ENCODE data around the gene TNS2. TPM values are rescaled to one million over a fixed set of nuclear protein-coding genes. Genes with fewer than 3 reads are reported as not detected.
A peak's percentile ranks its signal among the peaks of the same experiment; 100 is the strongest.

TNS2 gene
- total RNA-seq, 4 donors from 2014 or later = 29.2 to 274 (median 154) TPM

DNA sequence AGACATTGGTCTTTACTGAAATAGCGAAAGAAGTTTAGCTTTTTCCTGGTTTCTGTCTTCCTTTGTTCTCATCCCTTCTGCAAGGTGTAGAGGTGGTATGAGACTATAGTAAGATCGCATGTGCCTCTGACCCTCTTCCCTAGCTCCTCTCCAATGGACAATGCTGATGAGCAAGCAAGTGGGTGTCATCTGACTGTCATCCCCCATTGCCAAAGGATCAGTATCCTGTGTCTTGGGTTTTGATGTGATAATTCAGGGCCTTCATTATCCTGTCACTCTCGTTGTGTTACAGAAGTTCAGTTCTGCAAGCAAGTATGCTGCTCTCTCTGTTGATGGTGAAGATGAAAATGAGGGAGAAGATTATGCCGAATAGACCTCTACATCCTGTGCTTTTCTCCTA is 10.0 kb upstream of the TNS2 start:
- H3K27me3 ChIP-seq = no peaks in the 10 kb centered on the region
- no peak overlapping the region for H3K4me3 ChIP-seq
- H3K27ac ChIP-seq = peak overlapping the region in 1 of 4 donors; percentile 67
- no peak for DNase-seq
- H3K9me3 ChIP-seq = no peaks in the 10 kb centered on the region
- peaks cover 0 to 56% (median 3%) of the 10 kb centered on the region in 3 donors for H3K36me3 ChIP-seq
- no peak for TF ChIP-seq POLR2A (IDR thresholded peaks at IDR 0.05)
- TF ChIP-seq, protein P1, sequence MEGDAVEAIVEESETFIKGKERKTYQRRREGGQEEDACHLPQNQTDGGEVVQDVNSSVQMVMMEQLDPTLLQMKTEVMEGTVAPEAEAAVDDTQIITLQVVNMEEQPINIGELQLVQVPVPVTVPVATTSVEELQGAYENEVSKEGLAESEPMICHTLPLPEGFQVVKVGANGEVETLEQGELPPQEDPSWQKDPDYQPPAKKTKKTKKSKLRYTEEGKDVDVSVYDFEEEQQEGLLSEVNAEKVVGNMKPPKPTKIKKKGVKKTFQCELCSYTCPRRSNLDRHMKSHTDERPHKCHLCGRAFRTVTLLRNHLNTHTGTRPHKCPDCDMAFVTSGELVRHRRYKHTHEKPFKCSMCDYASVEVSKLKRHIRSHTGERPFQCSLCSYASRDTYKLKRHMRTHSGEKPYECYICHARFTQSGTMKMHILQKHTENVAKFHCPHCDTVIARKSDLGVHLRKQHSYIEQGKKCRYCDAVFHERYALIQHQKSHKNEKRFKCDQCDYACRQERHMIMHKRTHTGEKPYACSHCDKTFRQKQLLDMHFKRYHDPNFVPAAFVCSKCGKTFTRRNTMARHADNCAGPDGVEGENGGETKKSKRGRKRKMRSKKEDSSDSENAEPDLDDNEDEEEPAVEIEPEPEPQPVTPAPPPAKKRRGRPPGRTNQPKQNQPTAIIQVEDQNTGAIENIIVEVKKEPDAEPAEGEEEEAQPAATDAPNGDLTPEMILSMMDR (IDR thresholded peaks at IDR 0.05) = no peak
- peaks cover 0 to 22% (median 0%) of the 10 kb centered on the region in 4 donors for H3K4me1 ChIP-seq

DNA sequence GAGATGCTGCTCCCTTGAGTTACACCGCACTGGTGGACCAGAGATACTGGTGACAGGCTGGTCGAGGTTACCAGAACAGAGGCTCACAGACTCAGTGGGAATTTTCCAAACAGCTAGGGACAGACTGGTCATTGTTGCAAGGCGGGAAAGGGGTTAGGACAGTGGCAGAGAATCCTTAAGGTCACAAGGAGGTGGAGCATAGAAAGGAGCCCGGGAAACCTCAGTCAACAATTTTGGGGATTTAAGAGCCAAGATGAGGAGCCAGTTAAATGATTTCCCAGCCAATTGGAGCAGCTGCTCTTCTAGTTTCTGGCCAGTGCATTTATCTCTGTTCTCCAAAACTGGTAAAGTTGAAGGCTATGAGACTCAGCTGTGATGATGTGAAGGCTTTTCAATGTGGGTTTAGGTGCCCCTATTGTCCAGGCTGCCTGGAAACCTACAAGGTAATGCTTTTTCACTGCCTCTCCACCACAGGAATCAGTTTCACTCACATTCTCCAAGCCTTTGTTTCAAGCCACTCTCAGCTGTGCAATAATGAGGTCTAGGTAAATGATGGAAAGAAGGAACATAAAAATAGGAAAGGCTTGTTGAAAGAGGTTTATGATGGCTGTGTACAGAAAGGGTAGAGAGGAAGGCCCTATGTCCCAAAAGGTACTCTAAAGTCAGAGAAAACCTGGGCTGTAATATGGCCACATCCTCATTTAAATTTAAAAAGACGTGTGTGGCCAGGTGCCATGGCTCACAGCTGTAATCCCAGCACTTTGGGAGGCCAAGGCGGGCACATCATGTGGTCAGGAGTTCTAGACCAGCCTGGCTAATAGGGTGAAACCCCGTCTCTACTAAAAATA is 7.0 kb upstream of the TNS2 start:
- Histone ChIP-seq H3K9me3 (no peaks in the 10 kb centered on the region), H3K4me3 (no peak overlapping the region), H3K36me3 (peaks cover 0 to 26% (median 0%) of the 10 kb centered on the region in 3 donors), H3K4me1 (peaks cover 0 to 30% (median 7%) of the 10 kb centered on the region in 4 donors), H3K27me3 (no peaks in the 10 kb centered on the region), H3K27ac (no peak overlapping the region)
- TF ChIP-seq, protein P1 (IDR thresholded peaks at IDR 0.05) = no peak
- no peak for TF ChIP-seq POLR2A (IDR thresholded peaks at IDR 0.05)
- DNase-seq = no peak

DNA sequence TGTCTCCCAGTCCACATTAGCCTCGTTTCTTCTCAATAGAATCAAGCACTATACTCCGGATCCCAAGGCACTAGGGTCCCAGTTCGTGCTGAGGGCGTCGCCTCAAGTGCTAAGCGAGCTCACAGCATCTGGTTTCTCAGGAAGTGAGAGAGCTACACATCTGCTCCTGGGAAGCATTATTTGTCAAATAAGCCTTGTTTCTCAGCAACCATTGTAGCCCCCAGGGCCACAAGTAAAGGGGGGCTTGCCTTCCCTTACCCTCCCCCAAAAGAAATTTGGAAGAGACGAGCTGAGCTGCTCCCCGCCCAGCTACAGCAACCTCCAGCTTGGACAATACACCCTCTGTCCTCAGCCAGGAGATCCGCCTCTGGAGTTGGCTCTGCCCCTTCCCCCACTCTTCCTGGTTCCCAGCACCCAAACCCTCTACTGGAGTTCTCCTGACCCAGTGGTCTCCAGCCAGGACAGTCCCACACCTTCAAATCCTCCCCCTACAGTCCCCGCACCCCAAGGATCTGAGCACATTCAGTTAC is 5.7 kb upstream of the TNS2 start:
- Histone ChIP-seq H3K4me1 (peaks cover 2 to 32% (median 8%) of the 10 kb centered on the region in 4 donors), H3K4me3 (no peak overlapping the region), H3K27ac (peak overlapping the region in 3 of 4 donors; percentile 31 to 94 (median 94)), H3K36me3 (peaks cover 0 to 15% (median 0%) of the 10 kb centered on the region in 3 donors), H3K9me3 (no peaks in the 10 kb centered on the region), H3K27me3 (no peaks in the 10 kb centered on the region)
- DNase-seq = no peak
- TF ChIP-seq, protein P1 (IDR thresholded peaks at IDR 0.05) = no peak
- TF ChIP-seq POLR2A (IDR thresholded peaks at IDR 0.05) = no peak

DNA sequence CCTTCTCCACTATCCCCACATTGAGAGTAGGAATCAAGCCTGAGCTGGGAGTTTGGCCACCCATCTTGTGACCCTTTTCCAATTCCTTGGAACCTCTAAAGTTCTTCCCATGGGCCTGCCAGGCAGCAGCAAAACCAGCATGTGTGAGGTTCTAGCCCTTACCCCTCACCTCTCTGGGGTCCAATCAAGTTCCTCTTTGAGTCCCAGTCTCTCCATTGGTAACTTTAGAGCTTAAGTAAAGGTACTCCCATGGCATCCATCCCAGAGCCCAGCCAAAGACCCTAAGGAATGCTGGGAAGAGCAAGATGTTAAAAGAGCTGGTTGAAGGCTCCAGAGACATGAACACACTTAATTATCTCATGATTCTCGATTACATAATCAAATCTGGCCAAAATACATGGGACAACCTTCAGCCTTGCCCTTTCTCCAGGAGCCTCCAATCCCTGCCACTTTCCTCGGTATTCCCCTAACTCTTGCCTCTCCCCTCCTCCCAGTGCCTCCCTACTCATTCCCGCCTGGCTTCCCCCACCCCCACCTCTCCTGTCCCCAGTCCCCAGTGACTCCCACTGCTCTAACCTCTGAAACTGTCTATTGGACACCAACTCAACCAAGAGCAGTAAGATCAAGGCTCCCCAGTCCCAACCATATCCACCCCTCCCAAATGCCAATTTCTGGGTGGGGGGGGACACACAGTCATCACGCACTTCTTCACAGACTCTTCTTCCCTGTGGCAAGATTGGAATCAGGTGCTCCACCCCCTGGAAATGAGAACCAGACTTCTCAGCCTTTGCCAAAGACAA is 4.8 kb upstream of the TNS2 start:
- peaks cover 3 to 39% (median 11%) of the 10 kb centered on the region in 4 donors for H3K4me1 ChIP-seq
- peaks cover 0 to 5% (median 0%) of the 10 kb centered on the region in 3 donors for H3K36me3 ChIP-seq
- no peaks in the 10 kb centered on the region for H3K27me3 ChIP-seq
- no peak for TF ChIP-seq POLR2A (IDR thresholded peaks at IDR 0.05)
- TF ChIP-seq, protein P1 (IDR thresholded peaks at IDR 0.05) = no peak
- H3K4me3 ChIP-seq = no peak overlapping the region
- peak in 1 of 3 donors; percentile 6 for DNase-seq
- H3K9me3 ChIP-seq = no peaks in the 10 kb centered on the region
- H3K27ac ChIP-seq = peak overlapping the region; percentile 79 to 95 (median 94)

DNA sequence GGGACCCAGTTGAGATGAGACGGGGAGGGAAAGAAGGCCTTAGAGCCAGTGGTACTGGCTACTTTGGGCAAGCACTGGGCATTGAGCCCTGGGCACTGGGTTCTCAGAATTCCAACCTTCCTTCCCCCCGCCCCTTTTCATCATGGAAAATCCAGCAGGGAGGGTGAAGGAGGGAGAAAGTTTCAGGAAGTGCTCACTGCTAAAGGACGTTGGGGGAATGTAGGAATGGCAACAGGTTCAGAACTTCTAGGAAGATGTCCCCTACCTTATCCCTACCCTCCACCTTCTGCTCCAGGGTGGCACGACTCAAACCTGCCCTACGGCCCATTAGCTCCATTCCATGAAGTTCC is 4.2 kb upstream of the TNS2 start:
- no peaks in the 10 kb centered on the region for H3K36me3 ChIP-seq
- TF ChIP-seq, protein P1 (IDR thresholded peaks at IDR 0.05) = no peak
- TF ChIP-seq POLR2A (IDR thresholded peaks at IDR 0.05) = no peak
- peak in 1 of 3 donors; percentile 48 for DNase-seq
- H3K27me3 ChIP-seq = no peaks in the 10 kb centered on the region
- H3K9me3 ChIP-seq = no peaks in the 10 kb centered on the region
- peaks cover 3 to 43% (median 11%) of the 10 kb centered on the region in 4 donors for H3K4me1 ChIP-seq
- peak overlapping the region; percentile 79 to 95 (median 94) for H3K27ac ChIP-seq
- H3K4me3 ChIP-seq = peak overlapping the region in 3 of 4 donors; percentile 65 to 71 (median 66)

Data from Peyer's patch (tissue), 4 donors.